HG02870 (cell line): ENCODE results near the gene NAIF1.
"Not testable (repeated sequence)": the region's sequence is repeated elsewhere in the genome, so short reads cannot be mapped to it uniquely, and the experiment has no call there.

Source experiments
- ATAC-seq: cut with Tn5 transposase; IDR thresholded peaks from one replicate; pipeline ENCODE4 v1.9.1; 2021; ENCODE audit warnings: mild to moderate bottlenecking, moderate library complexity; ENCODE audit not compliant: unreplicated experiment

The NAIF1 gene

GRCh38 chr9:128062279-128062678 is 4.8 kb downstream of the NAIF1 start:
- ATAC-seq, result no peak

- no peak for ATAC-seq
Measured at GRCh38 chr9:128061275-128061960, 5.7 kb downstream of the NAIF1 start.

GRCh38 chr9:128059365-128059983 is 7.6 kb downstream of the NAIF1 start:
- no peak for ATAC-seq

GRCh38 chr9:128057724-128058409 is 9.3 kb downstream of the NAIF1 start:
- no peak for ATAC-seq

- no peak for ATAC-seq
Measured at GRCh38 chr9:128056887-128057723, 10.0 kb downstream of the NAIF1 start.

GRCh38 chr9:128056086-128056485 is 11.0 kb downstream of the NAIF1 start:
- no peak for ATAC-seq

- ATAC-seq, result no peak
Measured at GRCh38 chr9:128055344-128056040, 11.6 kb downstream of the NAIF1 start.

GRCh38 chr9:128054087-128054486 is 13.0 kb downstream of the NAIF1 start:
- ATAC-seq, result no peak

- no peak for ATAC-seq
Measured at GRCh38 chr9:128053560-128053959, 13.6 kb downstream of the NAIF1 start.

GRCh38 chr9:128051932-128052709 is 15.0 kb downstream of the NAIF1 start:
- ATAC-seq, result no peak

GRCh38 chr9:128049843-128050242 is 17.3 kb downstream of the NAIF1 start:
- no peak for ATAC-seq

GRCh38 chr9:128048663-128049062 is 18.5 kb downstream of the NAIF1 start:
- no peak for ATAC-seq

- no peak for ATAC-seq
Measured at GRCh38 chr9:128047231-128047630, 19.9 kb downstream of the NAIF1 start.

GRCh38 chr9:128045831-128046230 is 21.3 kb downstream of the NAIF1 start:
- ATAC-seq, result no peak

GRCh38 chr9:128045409-128045808 is 21.7 kb downstream of the NAIF1 start:
- not testable (repeated sequence) for ATAC-seq

GRCh38 chr9:128043467-128043868 is 23.7 kb downstream of the NAIF1 start:
- ATAC-seq, result no peak

- no peak for ATAC-seq
Measured at GRCh38 chr9:128042043-128042442, 25.1 kb downstream of the NAIF1 start.

- ATAC-seq, result not testable (repeated sequence)
Measured at GRCh38 chr9:128040783-128041182, 26.3 kb downstream of the NAIF1 start.

GRCh38 chr9:128036522-128036921 is 30.6 kb downstream of the NAIF1 start:
- not testable (repeated sequence) for ATAC-seq
